Measurements from ENCODE around the gene SYNGR2.

The SYNGR2 gene

GRCh38 chr17:78143214-78144146, 24.9 kb upstream of the SYNGR2 start:
- DNase-seq (ENCODE audit: low read depth in 2 of 2): no peak

- no peak for DNase-seq (ENCODE audit: low read depth in 2 of 2)
These were observed 24.1 kb upstream of the SYNGR2 start for GRCh38 chr17:78144147-78144719.

- no peak for DNase-seq (ENCODE audit: low read depth in 2 of 2)
These were observed 23.4 kb upstream of the SYNGR2 start for GRCh38 chr17:78144736-78145641.

- DNase-seq (ENCODE audit: low read depth in 2 of 2): no peak
These were observed 21.9 kb upstream of the SYNGR2 start for GRCh38 chr17:78146471-78146869.

- no peak for DNase-seq (ENCODE audit: low read depth in 2 of 2)
These were observed 21.5 kb upstream of the SYNGR2 start for GRCh38 chr17:78146881-78147280.

GRCh38 chr17:78147315-78147998, 20.9 kb upstream of the SYNGR2 start:
- no peak for DNase-seq (ENCODE audit: low read depth in 2 of 2)

- DNase-seq (ENCODE audit: low read depth in 2 of 2): no peak
These were observed 19.9 kb upstream of the SYNGR2 start for GRCh38 chr17:78148286-78149016.

- DNase-seq (ENCODE audit: low read depth in 2 of 2): no peak
These were observed 16.8 kb upstream of the SYNGR2 start for GRCh38 chr17:78151514-78152008.

GRCh38 chr17:78154903-78155811, 13.2 kb upstream of the SYNGR2 start:
- no peak for DNase-seq (ENCODE audit: low read depth in 2 of 2)

- DNase-seq (ENCODE audit: low read depth in 2 of 2): no peak
These were observed 8.7 kb upstream of the SYNGR2 start for GRCh38 chr17:78159575-78160158.

GRCh38 chr17:78163881-78164747, 4.3 kb upstream of the SYNGR2 start:
- no peak for DNase-seq (ENCODE audit: low read depth in 2 of 2)

GRCh38 chr17:78164748-78165607, 3.4 kb upstream of the SYNGR2 start:
- DNase-seq (ENCODE audit: low read depth in 2 of 2): no peak

- no peak for DNase-seq (ENCODE audit: low read depth in 2 of 2)
These were observed 2.0 kb upstream of the SYNGR2 start for GRCh38 chr17:78166416-78166815.

- peak; percentile 48 to 51 for DNase-seq (ENCODE audit: low read depth in 2 of 2)
These were observed 767 bp downstream of the SYNGR2 start for GRCh38 chr17:78168903-78169793.

GRCh38 chr17:78170692-78171590, 2.6 kb downstream of the SYNGR2 start:
- DNase-seq (ENCODE audit: low read depth in 2 of 2): no peak
